ENCODE measurements around the gene CD40.
"Not testable (repeated sequence)": the region's sequence is repeated elsewhere in the genome, so short reads cannot be mapped to it uniquely, and the experiment has no call there.

Gene CD40

GRCh38 chr20:46117704-46118467 lies at the start of gene CD40:
Gene CD40, plus strand, starts transcription at chr20:46118314. Its CDS starts 30 bp downstream, at chr20:46118344.
- no peak for DNase-seq (ENCODE audit: low read depth)

- DNase-seq (ENCODE audit: low read depth): no peak
These were observed 47.8 kb upstream of the CD40 start for GRCh38 chr20:46070215-46070900.

GRCh38 chr20:46071573-46071972 lies 46.5 kb upstream of the CD40 start:
- no peak for DNase-seq (ENCODE audit: low read depth)

GRCh38 chr20:46073024-46073423 lies 45.1 kb upstream of the CD40 start:
- no peak for DNase-seq (ENCODE audit: low read depth)

GRCh38 chr20:46073443-46073842 lies 44.7 kb upstream of the CD40 start:
- DNase-seq (ENCODE audit: low read depth): no peak

GRCh38 chr20:46074006-46074405 lies 44.1 kb upstream of the CD40 start:
- DNase-seq (ENCODE audit: low read depth): no peak

- no peak for DNase-seq (ENCODE audit: low read depth)
These were observed 41.3 kb upstream of the CD40 start for GRCh38 chr20:46076806-46077205.

GRCh38 chr20:46077642-46078305 lies 40.3 kb upstream of the CD40 start:
- no peak for DNase-seq (ENCODE audit: low read depth)

GRCh38 chr20:46078954-46079353 lies 39.2 kb upstream of the CD40 start:
- DNase-seq (ENCODE audit: low read depth): no peak

GRCh38 chr20:46081074-46081473 lies 37.0 kb upstream of the CD40 start:
- DNase-seq (ENCODE audit: low read depth): no peak

GRCh38 chr20:46083101-46083500 lies 35.0 kb upstream of the CD40 start:
- no peak for DNase-seq (ENCODE audit: low read depth)

- no peak for DNase-seq (ENCODE audit: low read depth)
These were observed 34.5 kb upstream of the CD40 start for GRCh38 chr20:46083531-46084061.

- no peak for DNase-seq (ENCODE audit: low read depth)
These were observed 33.3 kb upstream of the CD40 start for GRCh38 chr20:46084805-46085178.

- no peak for DNase-seq (ENCODE audit: low read depth)
These were observed 32.8 kb upstream of the CD40 start for GRCh38 chr20:46085179-46085851.

GRCh38 chr20:46087161-46087560 lies 31.0 kb upstream of the CD40 start:
- no peak for DNase-seq (ENCODE audit: low read depth)

- no peak for DNase-seq (ENCODE audit: low read depth)
These were observed 29.5 kb upstream of the CD40 start for GRCh38 chr20:46088409-46089166.

- DNase-seq (ENCODE audit: low read depth): no peak
These were observed 29.0 kb upstream of the CD40 start for GRCh38 chr20:46089167-46089416.

- DNase-seq (ENCODE audit: low read depth): peak; percentile 77
These were observed 28.4 kb upstream of the CD40 start, which contains the start of gene NCOA5 for GRCh38 chr20:46089417-46090388. Gene NCOA5, minus strand, starts transcription at chr20:46089962. Its CDS starts 10,538 bp downstream, at chr20:46079424.

- not testable (repeated sequence) for DNase-seq (ENCODE audit: low read depth)
These were observed 26.2 kb upstream of the CD40 start for GRCh38 chr20:46091622-46092535.
